WTC11 (cell line): ENCODE measurements around the gene KCNIP3. TPM values are rescaled to one million over a fixed set of nuclear protein-coding genes. Genes with fewer than 3 reads are reported as not detected.

ENCODE experiments used
- ATAC-seq: fragments of 200-7000 bp; cut with Tn5 transposase; 2 replicates; pipeline ENCODE4 v1.10.0; 2021; ENCODE audit warnings: mild to moderate bottlenecking, moderate library complexity
- CTCF ChIA-PET: fragments of 300-600 bp; sonication (Branson Sonifier 250); formaldehyde crosslinking; loops from one replicate; lab custom pipeline; 2021; ENCODE audit warnings: antibody characterized with exemption; lab: Charles Lee
- POLR2A ChIA-PET: fragments of 350-600 bp; sonication (Branson Sonifier 250); formaldehyde crosslinking; loops from one replicate; lab custom pipeline; 2021; ENCODE audit warnings: antibody characterized with exemption; lab: Charles Lee
- DNase-seq: peaks from one replicate; pipeline ENCODE4 v3.0.0; 2021; ENCODE audit warnings: low spot score
- H3K27ac Mint-ChIP-seq: 2 replicates; pipeline ENCODE4 v1.8.0; 2021; ENCODE audit warnings: mixed read lengths
- H3K27me3 Mint-ChIP-seq: 2 replicates; pipeline ENCODE4 v1.8.0; 2021; ENCODE audit warnings: low read depth, mild to moderate bottlenecking, moderate library complexity, mixed read lengths
- H3K36me3 Mint-ChIP-seq: 2 replicates; pipeline ENCODE4 v1.8.0; 2021; ENCODE audit warnings: mixed read lengths
- H3K4me1 Mint-ChIP-seq: 2 replicates; pipeline ENCODE4 v1.8.0; 2022; ENCODE audit warnings: mixed read lengths
- H3K4me3 Mint-ChIP-seq: 2 replicates; pipeline ENCODE4 v1.8.0; 2021; ENCODE audit warnings: mild to moderate bottlenecking, moderate library complexity, mixed read lengths
- H3K9me3 Mint-ChIP-seq: 2 replicates; pipeline ENCODE4 v1.8.0; 2021; ENCODE audit warnings: mixed read lengths
- FOXJ3 ChIP-seq: sonication (generic); formaldehyde crosslinking; IDR thresholded peaks from 2 replicates; pipeline ENCODE4 v1.9.0; 2021; ENCODE audit warnings: missing genetic modification reagents, mild to moderate bottlenecking, borderline replicate concordance
- GABPB1 ChIP-seq: sonication (generic); formaldehyde crosslinking; IDR thresholded peaks from 2 replicates; pipeline ENCODE4 v1.8.1; 2023; ENCODE audit warnings: mild to moderate bottlenecking, missing genetic modification reagents
- KAT7 ChIP-seq: sonication (generic); formaldehyde crosslinking; IDR thresholded peaks from 2 replicates; pipeline ENCODE4 v1.8.1; 2023; ENCODE audit warnings: missing genetic modification reagents, mild to moderate bottlenecking, borderline replicate concordance
- OVOL2 ChIP-seq: fragments of 250-450 bp; sonication (Bioruptor Pico); IDR thresholded peaks from 2 replicates; pipeline ENCODE4 v1.9.0; 2021; ENCODE audit warnings: mild to moderate bottlenecking, borderline replicate concordance
- PRRX2 ChIP-seq: fragments of 250-450 bp; sonication (Bioruptor Pico); IDR thresholded peaks from 2 replicates; pipeline ENCODE4 v1.8.0; 2021; ENCODE audit warnings: mild to moderate bottlenecking
- RELA ChIP-seq: sonication (generic); formaldehyde crosslinking; IDR thresholded peaks from 2 replicates; pipeline ENCODE4 v1.8.1; 2022; ENCODE audit warnings: missing genetic modification reagents, mild to moderate bottlenecking, borderline replicate concordance
- SMAD3 ChIP-seq: sonication (generic); formaldehyde crosslinking; IDR thresholded peaks from 2 replicates; pipeline ENCODE4 v1.8.0; 2022; ENCODE audit warnings: missing genetic modification reagents, mild to moderate bottlenecking, borderline replicate concordance
- ZNF232 ChIP-seq: sonication (generic); formaldehyde crosslinking; IDR thresholded peaks from 2 replicates; pipeline ENCODE4 v1.8.0; 2022; ENCODE audit warnings: mild to moderate bottlenecking, missing genetic modification reagents
- ZNF263 ChIP-seq: sonication (generic); formaldehyde crosslinking; IDR thresholded peaks from 2 replicates; pipeline ENCODE4 v1.8.1; 2022; ENCODE audit warnings: low read depth, mild to moderate bottlenecking, moderate library complexity, missing genetic modification reagents
- ZNF396 ChIP-seq: fragments of 250-450 bp; sonication (Bioruptor Pico); IDR thresholded peaks from 2 replicates; pipeline ENCODE4 v1.8.0; 2021; ENCODE audit warnings: mild to moderate bottlenecking, moderate library complexity, borderline replicate concordance
- total RNA-seq: library from RNA; stranded (reverse); gene quantifications from 3 replicates; pipeline ENCODE4 v1.2.3, GENCODE V29; 2021
- TF ChIP-seq, protein P1 (sequence below): sonication (generic); formaldehyde crosslinking; conservative IDR thresholded peaks from 2 replicates; pipeline ENCODE4 v1.8.1; 2022; ENCODE audit warnings: mild to moderate bottlenecking, missing genetic modification reagents
- TF ChIP-seq, protein P2 (sequence below): sonication (generic); formaldehyde crosslinking; IDR thresholded peaks from 2 replicates; pipeline ENCODE4 v1.8.1; 2023; ENCODE audit warnings: mild to moderate bottlenecking, missing genetic modification reagents, moderate library complexity
- TF ChIP-seq, protein P3 (sequence below): fragments of 250-450 bp; sonication (Bioruptor Pico); IDR thresholded peaks from 2 replicates; pipeline ENCODE4 v1.9.0; 2021; ENCODE audit warnings: mild to moderate bottlenecking, borderline replicate concordance
- TF ChIP-seq, protein P4 (sequence below): sonication (generic); formaldehyde crosslinking; IDR thresholded peaks from 2 replicates; pipeline ENCODE4 v1.8.0; 2022; ENCODE audit warnings: mild to moderate bottlenecking, missing genetic modification reagents
- TF ChIP-seq, protein P5 (sequence below): sonication (generic); formaldehyde crosslinking; IDR thresholded peaks from 2 replicates; pipeline ENCODE4 v1.8.1; 2023; ENCODE audit warnings: mild to moderate bottlenecking, missing genetic modification reagents
- TF ChIP-seq, protein P6 (sequence below): sonication (generic); formaldehyde crosslinking; IDR thresholded peaks from 2 replicates; pipeline ENCODE4 v1.8.0; 2022; ENCODE audit warnings: mild to moderate bottlenecking, missing genetic modification reagents
- TF ChIP-seq, protein P7 (sequence below): fragments of 250-450 bp; sonication (Bioruptor Pico); conservative IDR thresholded peaks from 2 replicates; pipeline ENCODE4 v1.9.0; 2021; ENCODE audit warnings: mild to moderate bottlenecking
- TF ChIP-seq, protein P8 (sequence below): fragments of 250-450 bp; sonication (Bioruptor Pico); IDR thresholded peaks from 2 replicates; pipeline ENCODE4 v1.9.0; 2021; ENCODE audit warnings: moderate library complexity, mild to moderate bottlenecking, inconsistent platforms, borderline replicate concordance
- TF ChIP-seq, protein P9 (sequence below): sonication (generic); formaldehyde crosslinking; conservative IDR thresholded peaks from 2 replicates; pipeline ENCODE4 v1.8.1; 2023; ENCODE audit warnings: mild to moderate bottlenecking, low read depth, missing genetic modification reagents, moderate library complexity

The KCNIP3 gene
- total RNA-seq, 1 experiment from 2014 or later, result 2.1 TPM

DNA sequence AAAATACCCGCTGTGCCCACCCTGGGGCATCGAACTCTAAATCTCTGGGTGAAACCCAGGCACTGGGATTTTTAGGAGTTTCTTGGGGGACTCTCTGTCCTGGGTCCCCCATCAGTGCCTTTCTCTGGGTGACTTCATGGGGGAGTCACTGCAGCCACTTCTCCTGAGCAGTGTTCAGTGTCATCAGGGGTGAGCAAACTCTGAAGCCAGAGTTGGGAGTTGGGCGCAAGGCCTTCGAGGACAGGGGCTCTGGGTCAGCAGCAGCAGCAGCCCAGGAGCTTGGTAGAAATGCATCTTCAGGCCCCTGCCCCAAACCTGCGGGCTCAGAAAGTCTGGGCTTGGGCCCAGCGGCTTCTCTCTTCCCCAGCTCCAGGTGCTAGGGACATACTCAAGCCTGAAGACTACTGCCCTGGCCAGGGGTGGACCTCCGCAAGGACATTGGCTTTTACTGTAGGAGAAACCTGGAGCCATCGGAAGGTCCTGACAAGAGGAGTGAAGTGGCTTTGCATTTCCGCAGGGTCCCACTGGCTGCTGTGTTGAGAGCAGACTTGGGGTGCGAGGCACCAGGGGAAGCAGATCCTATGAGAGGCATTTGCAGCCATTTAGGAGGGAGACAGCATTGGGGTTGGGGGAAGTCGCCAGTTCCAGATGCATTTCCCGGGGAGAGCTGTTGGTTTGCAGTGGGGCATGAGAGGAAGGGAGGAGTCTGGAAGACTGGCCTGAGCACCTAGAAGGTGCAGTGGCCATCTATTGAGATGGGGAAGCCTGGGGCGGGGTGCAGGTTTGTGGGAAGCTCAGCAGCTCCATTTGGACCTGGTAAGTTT lies 53.8 kb downstream of the KCNIP3 start:
- CTCF ChIA-PET, result interaction anchor here (0.9 to 5.0 kb wide), 2 partner anchors 35 to 38 kb away, joined by 5 to 30 read pairs; no protein-coding TSS in a partner anchor
- ATAC-seq, result no peak
- TF ChIP-seq ZNF232 (CRISPR knock-in tag) (no peak), ZNF263 (no peak), ZNF396 (CRISPR knock-in tag) (no peak), RELA (CRISPR knock-in tag) (no peak), SMAD3 (CRISPR knock-in tag) (no peak), GABPB1 (CRISPR knock-in tag) (no peak), FOXJ3 (no peak), OVOL2 (no peak)
- TF ChIP-seq, protein P1, sequence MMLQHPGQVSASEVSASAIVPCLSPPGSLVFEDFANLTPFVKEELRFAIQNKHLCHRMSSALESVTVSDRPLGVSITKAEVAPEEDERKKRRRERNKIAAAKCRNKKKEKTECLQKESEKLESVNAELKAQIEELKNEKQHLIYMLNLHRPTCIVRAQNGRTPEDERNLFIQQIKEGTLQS (CRISPR knock-in tag), result no peak
- TF ChIP-seq, protein P2, sequence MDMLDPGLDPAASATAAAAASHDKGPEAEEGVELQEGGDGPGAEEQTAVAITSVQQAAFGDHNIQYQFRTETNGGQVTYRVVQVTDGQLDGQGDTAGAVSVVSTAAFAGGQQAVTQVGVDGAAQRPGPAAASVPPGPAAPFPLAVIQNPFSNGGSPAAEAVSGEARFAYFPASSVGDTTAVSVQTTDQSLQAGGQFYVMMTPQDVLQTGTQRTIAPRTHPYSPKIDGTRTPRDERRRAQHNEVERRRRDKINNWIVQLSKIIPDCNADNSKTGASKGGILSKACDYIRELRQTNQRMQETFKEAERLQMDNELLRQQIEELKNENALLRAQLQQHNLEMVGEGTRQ (CRISPR knock-in tag), result no peak
- TF ChIP-seq, protein P3, sequence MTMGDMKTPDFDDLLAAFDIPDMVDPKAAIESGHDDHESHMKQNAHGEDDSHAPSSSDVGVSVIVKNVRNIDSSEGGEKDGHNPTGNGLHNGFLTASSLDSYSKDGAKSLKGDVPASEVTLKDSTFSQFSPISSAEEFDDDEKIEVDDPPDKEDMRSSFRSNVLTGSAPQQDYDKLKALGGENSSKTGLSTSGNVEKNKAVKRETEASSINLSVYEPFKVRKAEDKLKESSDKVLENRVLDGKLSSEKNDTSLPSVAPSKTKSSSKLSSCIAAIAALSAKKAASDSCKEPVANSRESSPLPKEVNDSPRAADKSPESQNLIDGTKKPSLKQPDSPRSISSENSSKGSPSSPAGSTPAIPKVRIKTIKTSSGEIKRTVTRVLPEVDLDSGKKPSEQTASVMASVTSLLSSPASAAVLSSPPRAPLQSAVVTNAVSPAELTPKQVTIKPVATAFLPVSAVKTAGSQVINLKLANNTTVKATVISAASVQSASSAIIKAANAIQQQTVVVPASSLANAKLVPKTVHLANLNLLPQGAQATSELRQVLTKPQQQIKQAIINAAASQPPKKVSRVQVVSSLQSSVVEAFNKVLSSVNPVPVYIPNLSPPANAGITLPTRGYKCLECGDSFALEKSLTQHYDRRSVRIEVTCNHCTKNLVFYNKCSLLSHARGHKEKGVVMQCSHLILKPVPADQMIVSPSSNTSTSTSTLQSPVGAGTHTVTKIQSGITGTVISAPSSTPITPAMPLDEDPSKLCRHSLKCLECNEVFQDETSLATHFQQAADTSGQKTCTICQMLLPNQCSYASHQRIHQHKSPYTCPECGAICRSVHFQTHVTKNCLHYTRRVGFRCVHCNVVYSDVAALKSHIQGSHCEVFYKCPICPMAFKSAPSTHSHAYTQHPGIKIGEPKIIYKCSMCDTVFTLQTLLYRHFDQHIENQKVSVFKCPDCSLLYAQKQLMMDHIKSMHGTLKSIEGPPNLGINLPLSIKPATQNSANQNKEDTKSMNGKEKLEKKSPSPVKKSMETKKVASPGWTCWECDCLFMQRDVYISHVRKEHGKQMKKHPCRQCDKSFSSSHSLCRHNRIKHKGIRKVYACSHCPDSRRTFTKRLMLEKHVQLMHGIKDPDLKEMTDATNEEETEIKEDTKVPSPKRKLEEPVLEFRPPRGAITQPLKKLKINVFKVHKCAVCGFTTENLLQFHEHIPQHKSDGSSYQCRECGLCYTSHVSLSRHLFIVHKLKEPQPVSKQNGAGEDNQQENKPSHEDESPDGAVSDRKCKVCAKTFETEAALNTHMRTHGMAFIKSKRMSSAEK (CRISPR knock-in tag), result no peak
- TF ChIP-seq, protein P4, sequence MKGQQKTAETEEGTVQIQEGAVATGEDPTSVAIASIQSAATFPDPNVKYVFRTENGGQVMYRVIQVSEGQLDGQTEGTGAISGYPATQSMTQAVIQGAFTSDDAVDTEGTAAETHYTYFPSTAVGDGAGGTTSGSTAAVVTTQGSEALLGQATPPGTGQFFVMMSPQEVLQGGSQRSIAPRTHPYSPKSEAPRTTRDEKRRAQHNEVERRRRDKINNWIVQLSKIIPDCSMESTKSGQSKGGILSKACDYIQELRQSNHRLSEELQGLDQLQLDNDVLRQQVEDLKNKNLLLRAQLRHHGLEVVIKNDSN (CRISPR knock-in tag), result no peak
- TF ChIP-seq, protein P5, sequence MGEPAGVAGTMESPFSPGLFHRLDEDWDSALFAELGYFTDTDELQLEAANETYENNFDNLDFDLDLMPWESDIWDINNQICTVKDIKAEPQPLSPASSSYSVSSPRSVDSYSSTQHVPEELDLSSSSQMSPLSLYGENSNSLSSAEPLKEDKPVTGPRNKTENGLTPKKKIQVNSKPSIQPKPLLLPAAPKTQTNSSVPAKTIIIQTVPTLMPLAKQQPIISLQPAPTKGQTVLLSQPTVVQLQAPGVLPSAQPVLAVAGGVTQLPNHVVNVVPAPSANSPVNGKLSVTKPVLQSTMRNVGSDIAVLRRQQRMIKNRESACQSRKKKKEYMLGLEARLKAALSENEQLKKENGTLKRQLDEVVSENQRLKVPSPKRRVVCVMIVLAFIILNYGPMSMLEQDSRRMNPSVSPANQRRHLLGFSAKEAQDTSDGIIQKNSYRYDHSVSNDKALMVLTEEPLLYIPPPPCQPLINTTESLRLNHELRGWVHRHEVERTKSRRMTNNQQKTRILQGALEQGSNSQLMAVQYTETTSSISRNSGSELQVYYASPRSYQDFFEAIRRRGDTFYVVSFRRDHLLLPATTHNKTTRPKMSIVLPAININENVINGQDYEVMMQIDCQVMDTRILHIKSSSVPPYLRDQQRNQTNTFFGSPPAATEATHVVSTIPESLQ, result no peak
- TF ChIP-seq, all 79 proteins: peak for 0
- no peaks in the 10 kb centered on the region for H3K36me3 Mint-ChIP-seq
- POLR2A ChIA-PET, result no interaction called here
- no peak for DNase-seq
- H3K4me1 Mint-ChIP-seq, result no peaks in the 10 kb centered on the region
- H3K4me3 Mint-ChIP-seq, result no peak overlapping the region
- H3K27ac Mint-ChIP-seq, result no peak overlapping the region
- H3K9me3 Mint-ChIP-seq, result peaks cover 6% of the 10 kb centered on the region; the same call in 1 of the 2 replicates
- H3K27me3 Mint-ChIP-seq, result peaks cover 29% of the 10 kb centered on the region

DNA sequence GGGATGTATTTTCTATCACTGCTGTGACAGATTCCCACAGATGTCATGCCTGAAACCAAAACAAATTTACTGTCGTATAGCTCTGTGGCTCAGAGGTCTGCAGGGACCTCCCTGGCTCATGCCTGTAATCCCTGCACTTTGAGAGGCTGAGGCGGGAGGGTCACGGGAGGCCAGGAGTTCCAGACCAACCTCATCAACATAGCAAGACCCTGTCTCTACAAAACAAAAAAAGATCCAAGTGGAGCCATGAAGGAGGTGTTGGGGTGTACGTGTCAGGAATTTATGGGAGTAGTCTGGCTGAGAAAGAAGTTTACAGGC lies 54.4 kb downstream of the KCNIP3 start:
- ChIA-PET POLR2A (no interaction called here), CTCF (interaction anchor here (2.6 kb wide), 1 partner anchor 37 kb away, joined by 8 read pairs; no protein-coding TSS in a partner anchor)
- H3K4me3 Mint-ChIP-seq, result no peak overlapping the region
- DNase-seq (no peak), ATAC-seq (no peak)
- no peaks in the 10 kb centered on the region for H3K36me3 Mint-ChIP-seq
- H3K4me1 Mint-ChIP-seq, result no peaks in the 10 kb centered on the region
- no peak overlapping the region for H3K27ac Mint-ChIP-seq
- H3K9me3 Mint-ChIP-seq, result peaks cover 7% of the 10 kb centered on the region; the same call in 1 of the 2 replicates
- H3K27me3 Mint-ChIP-seq, result peaks cover 29% of the 10 kb centered on the region
- TF ChIP-seq, protein P6, sequence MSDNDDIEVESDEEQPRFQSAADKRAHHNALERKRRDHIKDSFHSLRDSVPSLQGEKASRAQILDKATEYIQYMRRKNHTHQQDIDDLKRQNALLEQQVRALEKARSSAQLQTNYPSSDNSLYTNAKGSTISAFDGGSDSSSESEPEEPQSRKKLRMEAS (CRISPR knock-in tag), result no peak
- TF ChIP-seq KAT7 (CRISPR knock-in tag), result no peak
- TF ChIP-seq, protein P7, sequence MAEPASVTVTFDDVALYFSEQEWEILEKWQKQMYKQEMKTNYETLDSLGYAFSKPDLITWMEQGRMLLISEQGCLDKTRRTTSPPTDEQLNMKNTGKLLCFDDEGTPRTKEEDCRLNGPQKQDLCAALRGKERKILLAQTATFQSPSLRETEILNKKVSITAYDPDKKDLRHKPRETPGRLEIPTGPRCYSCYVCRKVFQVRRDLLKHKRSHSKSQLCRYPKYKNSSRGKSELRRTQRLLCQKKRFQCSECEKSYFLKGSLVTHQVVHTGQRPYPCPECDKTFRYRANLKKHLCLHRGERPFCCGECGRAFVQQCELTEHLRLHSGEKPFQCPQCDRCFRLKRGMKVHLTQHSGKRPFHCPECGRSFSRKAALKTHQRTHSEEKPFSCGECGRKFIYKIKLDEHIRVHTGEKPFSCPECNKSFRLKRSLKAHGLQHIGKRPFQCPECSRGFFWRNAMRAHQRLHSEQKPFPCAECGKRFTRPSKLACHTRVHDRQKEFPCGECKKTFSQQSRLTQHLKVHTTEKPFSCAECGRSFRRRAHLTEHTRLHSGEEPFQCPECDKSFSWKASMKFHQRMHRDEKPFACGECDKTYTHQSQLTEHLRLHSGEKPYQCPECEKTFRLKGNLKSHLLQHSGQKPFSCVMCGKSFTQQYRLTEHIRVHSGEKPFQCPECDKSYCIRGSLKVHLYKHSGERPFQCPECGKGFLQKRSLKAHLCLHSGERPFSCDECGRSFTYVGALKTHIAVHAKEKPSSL (CRISPR knock-in tag), result no peak
- TF ChIP-seq, protein P8, sequence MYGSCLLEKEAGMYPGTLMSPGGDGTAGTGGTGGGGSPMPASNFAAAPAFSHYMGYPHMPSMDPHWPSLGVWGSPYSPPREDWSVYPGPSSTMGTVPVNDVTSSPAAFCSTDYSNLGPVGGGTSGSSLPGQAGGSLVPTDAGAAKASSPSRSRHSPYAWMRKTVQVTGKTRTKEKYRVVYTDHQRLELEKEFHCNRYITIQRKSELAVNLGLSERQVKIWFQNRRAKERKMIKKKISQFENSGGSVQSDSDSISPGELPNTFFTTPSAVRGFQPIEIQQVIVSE (CRISPR knock-in tag), result no peak
- TF ChIP-seq, protein P9, sequence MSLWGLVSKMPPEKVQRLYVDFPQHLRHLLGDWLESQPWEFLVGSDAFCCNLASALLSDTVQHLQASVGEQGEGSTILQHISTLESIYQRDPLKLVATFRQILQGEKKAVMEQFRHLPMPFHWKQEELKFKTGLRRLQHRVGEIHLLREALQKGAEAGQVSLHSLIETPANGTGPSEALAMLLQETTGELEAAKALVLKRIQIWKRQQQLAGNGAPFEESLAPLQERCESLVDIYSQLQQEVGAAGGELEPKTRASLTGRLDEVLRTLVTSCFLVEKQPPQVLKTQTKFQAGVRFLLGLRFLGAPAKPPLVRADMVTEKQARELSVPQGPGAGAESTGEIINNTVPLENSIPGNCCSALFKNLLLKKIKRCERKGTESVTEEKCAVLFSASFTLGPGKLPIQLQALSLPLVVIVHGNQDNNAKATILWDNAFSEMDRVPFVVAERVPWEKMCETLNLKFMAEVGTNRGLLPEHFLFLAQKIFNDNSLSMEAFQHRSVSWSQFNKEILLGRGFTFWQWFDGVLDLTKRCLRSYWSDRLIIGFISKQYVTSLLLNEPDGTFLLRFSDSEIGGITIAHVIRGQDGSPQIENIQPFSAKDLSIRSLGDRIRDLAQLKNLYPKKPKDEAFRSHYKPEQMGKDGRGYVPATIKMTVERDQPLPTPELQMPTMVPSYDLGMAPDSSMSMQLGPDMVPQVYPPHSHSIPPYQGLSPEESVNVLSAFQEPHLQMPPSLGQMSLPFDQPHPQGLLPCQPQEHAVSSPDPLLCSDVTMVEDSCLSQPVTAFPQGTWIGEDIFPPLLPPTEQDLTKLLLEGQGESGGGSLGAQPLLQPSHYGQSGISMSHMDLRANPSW (CRISPR knock-in tag), result no peak
- TF ChIP-seq PRRX2 (CRISPR knock-in tag), result no peak
- no peak for TF ChIP-seq ZNF396 (CRISPR knock-in tag)
